Liver (tissue), 3 donors: ENCODE results near the gene UNC80.

Source experiments
- CTCF ChIP-seq: fragments of 150-350 bp; IDR thresholded peaks from 2 replicates; pipeline ENCODE4 v1.5.1; 2017; ENCODE audit warnings: improper control_type of control experiment, low read depth, low read length; ENCODE audit not compliant: missing input control
- FOXA1 ChIP-seq: IDR thresholded peaks from 2 replicates; pipeline ENCODE4 v1.6.1; 2016; ENCODE audit warnings: antibody characterized with exemption
- HNF4A ChIP-seq, 2 donors: conservative IDR thresholded peaks; 2 replicates each; pipeline ENCODE4 v1.6.1; 2016; ENCODE audit warnings: antibody characterized with exemption in 2 of 2, mild to moderate bottlenecking in 2 of 2
- RAD21 ChIP-seq, 2 donors: IDR thresholded peaks; 2 replicates each; pipeline ENCODE4 v1.6.1; 2016; ENCODE audit warnings: antibody characterized with exemption in 2 of 2, mild to moderate bottlenecking in 2 of 2
- REST ChIP-seq: IDR thresholded peaks from 2 replicates; pipeline ENCODE4 v1.6.1; 2016; ENCODE audit warnings: antibody characterized with exemption, mild to moderate bottlenecking
- SP1 ChIP-seq: IDR thresholded peaks from 2 replicates; pipeline ENCODE4 v1.6.1; 2018; ENCODE audit warnings: antibody characterized with exemption, mild to moderate bottlenecking
- TAF1 ChIP-seq: conservative IDR thresholded peaks from 2 replicates; pipeline ENCODE4 v1.6.1; 2016; ENCODE audit warnings: antibody characterized with exemption, mild to moderate bottlenecking
- YY1 ChIP-seq: IDR thresholded peaks from 2 replicates; pipeline ENCODE4 v1.6.1; 2016; ENCODE audit warnings: antibody characterized with exemption, mild to moderate bottlenecking
- ZBTB33 ChIP-seq: IDR thresholded peaks from 2 replicates; pipeline ENCODE4 v1.6.1; 2016; ENCODE audit warnings: antibody characterized with exemption
- TF ChIP-seq, protein P1 (sequence below): IDR thresholded peaks from 2 replicates; pipeline ENCODE4 v1.6.1; 2016; ENCODE audit warnings: antibody characterized with exemption
- donor health status: healthy.
- donor health status: healthy.

DNA sequence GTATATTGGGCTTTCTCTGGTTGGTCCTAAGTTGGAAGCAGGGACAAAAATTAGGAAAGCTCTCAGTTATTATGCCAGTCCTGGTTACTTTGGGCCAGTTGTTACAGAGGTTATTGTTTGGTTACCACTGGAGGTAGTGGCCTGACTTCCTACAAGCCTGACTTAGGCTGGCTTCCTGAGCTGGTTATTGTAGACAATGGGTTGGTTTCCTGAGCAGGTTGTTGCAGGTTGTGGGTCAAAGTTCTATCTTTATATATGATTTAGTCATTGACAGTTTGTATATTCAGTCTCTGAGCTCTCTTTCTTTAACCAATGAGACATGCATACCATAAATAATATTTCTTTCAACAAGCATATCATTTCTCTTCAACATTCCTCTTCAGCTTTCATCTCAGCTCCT lies 172.1 kb downstream of the UNC80 start:
- no peak for TF ChIP-seq SP1
- no peak for TF ChIP-seq CTCF
- no peak for TF ChIP-seq FOXA1
- no peak for TF ChIP-seq REST
- TF ChIP-seq, protein P1, sequence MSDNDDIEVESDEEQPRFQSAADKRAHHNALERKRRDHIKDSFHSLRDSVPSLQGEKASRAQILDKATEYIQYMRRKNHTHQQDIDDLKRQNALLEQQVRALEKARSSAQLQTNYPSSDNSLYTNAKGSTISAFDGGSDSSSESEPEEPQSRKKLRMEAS: no peak
- TF ChIP-seq TAF1: no peak
- TF ChIP-seq RAD21 (IDR thresholded peaks at IDR 0.05): no peak
- no peak for TF ChIP-seq YY1
- no peak for TF ChIP-seq ZBTB33
- TF ChIP-seq HNF4A (conservative IDR thresholded peaks at IDR 0.05): no peak
